ENCODE results near the gene G6PC1. TPM values are rescaled to one million over a fixed set of nuclear protein-coding genes. Genes with fewer than 3 reads are reported as not detected.

Gene G6PC1
- total RNA-seq, 2 donors from 2014 or later, result not detected

DNA sequence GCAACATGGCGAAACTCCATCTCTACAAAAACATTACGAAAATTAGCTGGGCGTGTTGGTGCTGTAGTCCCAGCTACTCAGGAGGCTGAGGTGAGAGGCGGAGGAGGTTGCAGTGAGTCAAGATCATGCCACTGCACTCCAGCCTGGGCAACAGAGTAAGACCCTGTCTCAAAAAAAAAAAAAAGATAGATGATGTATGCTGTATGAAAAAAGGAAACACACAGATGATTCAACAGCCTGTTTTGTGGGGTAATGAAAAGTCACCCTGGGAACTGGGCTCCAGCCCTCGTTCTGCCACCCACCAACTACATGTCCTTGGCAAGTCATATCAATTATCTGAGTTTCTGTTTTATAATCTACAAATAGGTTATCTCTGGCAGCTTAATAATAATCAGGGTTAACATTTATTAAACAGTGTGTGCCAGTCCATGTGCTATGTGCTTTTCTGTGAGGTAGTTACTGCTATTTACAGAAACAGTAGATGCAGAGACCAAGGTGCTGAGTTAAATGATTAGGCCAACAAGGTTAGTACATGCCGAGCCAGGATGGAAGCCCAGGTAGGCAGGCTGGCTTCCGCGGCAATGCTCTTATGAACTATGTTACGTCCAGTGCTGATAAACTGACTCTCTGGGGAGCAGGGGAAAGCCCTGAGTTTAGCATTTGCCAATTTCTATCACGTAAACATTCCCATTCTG, 1.1 kb downstream of the G6PC1 start:
- Histone ChIP-seq H3K9me3 (no peaks in the 10 kb centered on the region), H3K36me3 (no peaks in the 10 kb centered on the region), H3K4me1 (replicated peaks) (no peaks in the 10 kb centered on the region), H3K4me3 (no peak overlapping the region), H3K27ac (no peak overlapping the region), H3K27me3 (replicated peaks; ENCODE audit: insufficient read depth) (no peaks in the 10 kb centered on the region)
- 80% methylated on average over 10 of the region's 10 CpGs for WGBS
- TF ChIP-seq POLR2AphosphoS5 (IDR thresholded peaks at IDR 0.05) (no peak), POLR2A (IDR thresholded peaks at IDR 0.05) (no peak)
- TF ChIP-seq, protein P1, sequence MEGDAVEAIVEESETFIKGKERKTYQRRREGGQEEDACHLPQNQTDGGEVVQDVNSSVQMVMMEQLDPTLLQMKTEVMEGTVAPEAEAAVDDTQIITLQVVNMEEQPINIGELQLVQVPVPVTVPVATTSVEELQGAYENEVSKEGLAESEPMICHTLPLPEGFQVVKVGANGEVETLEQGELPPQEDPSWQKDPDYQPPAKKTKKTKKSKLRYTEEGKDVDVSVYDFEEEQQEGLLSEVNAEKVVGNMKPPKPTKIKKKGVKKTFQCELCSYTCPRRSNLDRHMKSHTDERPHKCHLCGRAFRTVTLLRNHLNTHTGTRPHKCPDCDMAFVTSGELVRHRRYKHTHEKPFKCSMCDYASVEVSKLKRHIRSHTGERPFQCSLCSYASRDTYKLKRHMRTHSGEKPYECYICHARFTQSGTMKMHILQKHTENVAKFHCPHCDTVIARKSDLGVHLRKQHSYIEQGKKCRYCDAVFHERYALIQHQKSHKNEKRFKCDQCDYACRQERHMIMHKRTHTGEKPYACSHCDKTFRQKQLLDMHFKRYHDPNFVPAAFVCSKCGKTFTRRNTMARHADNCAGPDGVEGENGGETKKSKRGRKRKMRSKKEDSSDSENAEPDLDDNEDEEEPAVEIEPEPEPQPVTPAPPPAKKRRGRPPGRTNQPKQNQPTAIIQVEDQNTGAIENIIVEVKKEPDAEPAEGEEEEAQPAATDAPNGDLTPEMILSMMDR (IDR thresholded peaks at IDR 0.05), result no peak
- intact Hi-C loops (cut with DNase I), result no loop called here
- DNase-seq (ENCODE audit: low spot score), result no peak

DNA sequence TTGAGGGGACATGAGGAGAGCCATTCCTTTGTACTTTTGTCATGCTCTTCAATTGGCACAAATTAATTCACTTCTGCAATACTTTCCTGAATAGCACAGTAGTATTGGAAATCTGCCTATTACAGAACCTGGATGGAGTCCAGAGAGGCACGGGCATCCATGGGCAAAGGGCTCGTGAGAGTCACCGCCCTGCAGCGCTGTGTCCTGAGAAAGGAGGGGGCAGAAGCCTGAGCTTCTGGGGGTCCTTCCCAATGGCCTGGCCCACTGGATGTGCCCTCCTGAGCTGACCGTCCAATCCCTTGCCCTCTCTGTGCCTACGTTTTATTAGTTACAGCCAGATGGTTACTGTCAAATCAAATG, 3.5 kb downstream of the G6PC1 start:
- H3K27ac ChIP-seq, result no peak overlapping the region
- H3K36me3 ChIP-seq, result no peaks in the 10 kb centered on the region
- H3K4me3 ChIP-seq, result no peak overlapping the region
- H3K4me1 ChIP-seq (replicated peaks), result no peaks in the 10 kb centered on the region
- H3K9me3 ChIP-seq, result no peaks in the 10 kb centered on the region
- no peaks in the 10 kb centered on the region for H3K27me3 ChIP-seq (replicated peaks; ENCODE audit: insufficient read depth)
- WGBS, result 69% methylated on average over 6 of the region's 6 CpGs
- TF ChIP-seq, protein P1 (IDR thresholded peaks at IDR 0.05), result no peak
- TF ChIP-seq POLR2AphosphoS5 (IDR thresholded peaks at IDR 0.05), result no peak
- no peak for TF ChIP-seq POLR2A (IDR thresholded peaks at IDR 0.05)
- no peak for DNase-seq (ENCODE audit: low spot score)
- intact Hi-C loops (cut with DNase I), result no loop called here

DNA sequence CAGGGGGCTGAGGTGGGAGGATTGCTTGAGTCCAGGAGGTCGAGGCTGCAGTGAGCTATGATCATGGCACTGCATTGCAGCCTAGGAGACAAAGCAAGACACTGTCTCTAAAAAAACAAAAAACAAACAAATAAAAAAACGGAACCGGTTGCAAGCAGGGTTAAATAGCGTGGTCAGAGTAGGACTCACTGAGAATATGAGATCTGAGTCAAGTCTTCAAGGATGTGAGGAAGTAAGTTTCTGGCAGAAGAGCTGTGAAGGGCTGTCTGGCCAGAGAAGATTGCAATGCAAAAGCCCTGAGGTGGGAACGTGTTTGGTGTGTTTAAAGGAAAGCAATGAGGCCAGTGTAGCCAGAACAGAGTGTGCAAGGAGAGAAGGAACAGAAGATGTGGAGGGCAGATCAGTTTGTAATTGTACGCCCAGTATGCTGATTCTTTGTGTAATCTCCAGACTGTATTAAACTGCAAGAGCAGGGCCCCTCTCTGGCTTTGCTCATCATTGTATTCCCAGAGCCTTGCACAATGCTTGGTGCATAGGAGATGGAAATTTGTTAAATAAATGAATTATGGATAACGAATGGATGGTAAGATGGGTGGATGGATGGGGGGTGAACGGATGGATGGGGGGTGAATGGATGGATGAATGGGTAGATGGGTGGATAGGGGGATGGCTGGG, 6.3 kb downstream of the G6PC1 start:
- WGBS, result 55% methylated on average over 8 of the region's 8 CpGs
- TF ChIP-seq POLR2A (IDR thresholded peaks at IDR 0.05) (no peak), POLR2AphosphoS5 (IDR thresholded peaks at IDR 0.05) (no peak)
- TF ChIP-seq, protein P1 (IDR thresholded peaks at IDR 0.05), result no peak

GRCh38 chr17:42908872-42909700, 8.5 kb downstream of the G6PC1 start:
- intact Hi-C loops (cut with DNase I), result no loop called here
- no peaks in the 10 kb centered on the region for H3K9me3 ChIP-seq
- no peak overlapping the region for H3K4me3 ChIP-seq
- no peak for DNase-seq (ENCODE audit: low spot score)
- H3K36me3 ChIP-seq, result no peaks in the 10 kb centered on the region
- TF ChIP-seq POLR2AphosphoS5 (IDR thresholded peaks at IDR 0.05) (no peak), POLR2A (IDR thresholded peaks at IDR 0.05) (no peak)
- TF ChIP-seq, protein P1 (IDR thresholded peaks at IDR 0.05), result no peak
- no peaks in the 10 kb centered on the region for H3K4me1 ChIP-seq (replicated peaks)
- H3K27ac ChIP-seq, result no peak overlapping the region
- H3K27me3 ChIP-seq (replicated peaks; ENCODE audit: insufficient read depth), result no peaks in the 10 kb centered on the region
- 77% methylated on average over 7 of the region's 7 CpGs for WGBS

More for the DNA sequence above, 6.3 kb downstream of the G6PC1 start:
- Histone ChIP-seq H3K27me3 (replicated peaks; ENCODE audit: insufficient read depth) (no peaks in the 10 kb centered on the region), H3K4me1 (replicated peaks) (no peaks in the 10 kb centered on the region), H3K9me3 (no peaks in the 10 kb centered on the region), H3K36me3 (no peaks in the 10 kb centered on the region), H3K4me3 (no peak overlapping the region), H3K27ac (no peak overlapping the region)
- no peak for DNase-seq (ENCODE audit: low spot score)
- intact Hi-C loops (cut with DNase I), result no loop called here
